Measurements from ENCODE around the gene MSX2.

The MSX2 gene

DNA sequence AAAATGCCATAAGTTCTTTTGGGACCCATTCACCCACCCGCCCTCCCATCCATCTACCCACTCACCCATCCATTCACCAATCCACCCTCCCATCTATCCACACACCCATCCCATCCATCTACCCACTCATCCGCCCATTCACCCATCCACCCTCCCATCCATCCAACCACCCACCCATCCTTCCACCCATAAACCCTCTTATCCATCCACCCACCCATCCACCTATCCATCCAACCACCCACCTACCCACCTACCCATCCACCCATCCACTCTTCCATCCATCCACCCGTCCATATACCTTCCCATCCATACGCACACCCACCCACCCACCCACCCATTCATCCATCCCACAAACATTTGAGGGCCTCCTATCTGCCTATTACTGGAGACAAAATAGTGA is 43.3 kb downstream of the MSX2 start:
- no peak overlapping the region for H3K27ac ChIP-seq (ENCODE audit: low read depth, low read length)
- no peaks in the 10 kb centered on the region for H3K36me3 ChIP-seq (ENCODE audit: control insufficient read depth in 5 of 5, insufficient read depth in 5 of 5, low read length in 5 of 5)
- peaks cover 0 to 5% (median 0%) of the 10 kb centered on the region in 5 donors for H3K27me3 ChIP-seq (ENCODE audit: control insufficient read depth in 5 of 5, insufficient read depth in 4 of 5, low read length in 5 of 5)

DNA sequence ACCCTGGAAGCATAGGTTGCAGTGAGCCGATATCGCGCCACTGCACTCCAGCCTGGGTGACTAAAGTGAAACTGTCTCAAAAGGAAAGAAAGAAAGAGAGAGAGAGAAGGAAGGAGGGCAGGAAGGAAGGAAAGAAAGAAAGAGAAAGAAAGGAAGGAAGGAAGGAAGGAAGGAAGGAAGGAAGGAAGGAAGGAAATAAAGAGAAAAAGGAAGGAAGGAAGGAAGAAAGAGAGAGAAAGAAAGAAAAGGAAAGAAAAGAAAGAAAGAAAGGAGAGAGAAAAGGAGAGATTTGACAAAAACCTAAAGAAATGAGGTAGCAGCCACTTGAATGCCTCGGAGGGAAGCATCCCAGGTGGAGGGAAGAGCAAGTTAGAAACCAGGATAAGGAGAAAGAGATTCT is 44.6 kb downstream of the MSX2 start:
- H3K4me1 ChIP-seq (ENCODE audit: control insufficient read depth in 5 of 5, insufficient read depth in 5 of 5, low read length in 5 of 5): no peaks in the 10 kb centered on the region
- H3K27me3 ChIP-seq (ENCODE audit: control insufficient read depth in 5 of 5, insufficient read depth in 4 of 5, low read length in 5 of 5): peaks cover 0 to 11% (median 3%) of the 10 kb centered on the region in 5 donors
- H3K36me3 ChIP-seq (ENCODE audit: control insufficient read depth in 5 of 5, insufficient read depth in 5 of 5, low read length in 5 of 5): no peaks in the 10 kb centered on the region
- peaks cover 0 to 5% (median 0%) of the 10 kb centered on the region in 5 donors for H3K9me3 ChIP-seq (ENCODE audit: control insufficient read depth in 5 of 5, low read length in 5 of 5)
- H3K4me3 ChIP-seq (ENCODE audit: low read depth in 1 of 5, low read length in 5 of 5): no peak overlapping the region
- H3K9ac ChIP-seq (ENCODE audit: low read length in 5 of 5): no peak overlapping the region
- no peak overlapping the region for H3K27ac ChIP-seq (ENCODE audit: low read depth, low read length)

More for the DNA sequence above, 43.3 kb downstream of the MSX2 start:
- Histone ChIP-seq H3K9me3 (ENCODE audit: control insufficient read depth in 5 of 5, low read length in 5 of 5) (peaks cover 0 to 5% (median 0%) of the 10 kb centered on the region in 5 donors), H3K4me1 (ENCODE audit: control insufficient read depth in 5 of 5, insufficient read depth in 5 of 5, low read length in 5 of 5) (no peaks in the 10 kb centered on the region), H3K4me3 (ENCODE audit: low read depth in 1 of 5, low read length in 5 of 5) (no peak overlapping the region), H3K9ac (ENCODE audit: low read length in 5 of 5) (no peak overlapping the region)

- H3K4me1 ChIP-seq (ENCODE audit: control insufficient read depth in 5 of 5, insufficient read depth in 5 of 5, low read length in 5 of 5): no peaks in the 10 kb centered on the region
- H3K27ac ChIP-seq (ENCODE audit: low read depth, low read length): no peak overlapping the region
- no peak overlapping the region for H3K9ac ChIP-seq (ENCODE audit: low read length in 5 of 5)
- H3K4me3 ChIP-seq (ENCODE audit: low read depth in 1 of 5, low read length in 5 of 5): no peak overlapping the region
- H3K9me3 ChIP-seq (ENCODE audit: control insufficient read depth in 5 of 5, low read length in 5 of 5): peaks cover 0 to 5% (median 0%) of the 10 kb centered on the region in 5 donors
- no peaks in the 10 kb centered on the region for H3K36me3 ChIP-seq (ENCODE audit: control insufficient read depth in 5 of 5, insufficient read depth in 5 of 5, low read length in 5 of 5)
- peaks cover 0 to 12% (median 3%) of the 10 kb centered on the region in 5 donors for H3K27me3 ChIP-seq (ENCODE audit: control insufficient read depth in 5 of 5, insufficient read depth in 4 of 5, low read length in 5 of 5)
Observed at GRCh38 chr5:174773371-174773770, 49.0 kb downstream of the MSX2 start.

DNA sequence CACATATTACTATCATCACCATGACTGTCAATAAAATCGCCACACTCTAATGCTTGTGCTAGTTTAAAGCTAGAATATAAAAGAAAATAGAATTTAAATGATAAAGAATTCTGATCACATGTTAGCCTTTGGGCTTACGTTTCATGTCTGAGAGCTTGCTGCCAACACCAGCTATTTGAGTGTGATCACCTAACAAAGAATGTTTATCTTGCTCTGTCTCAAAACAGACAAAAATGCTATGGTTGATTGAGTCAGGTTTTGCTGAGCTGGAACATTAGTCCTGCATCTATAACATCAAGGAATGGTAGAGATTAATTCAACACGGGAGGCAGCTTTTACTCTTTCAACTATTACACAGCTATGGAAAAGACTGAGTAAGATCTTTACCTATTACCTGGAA is 50.7 kb downstream of the MSX2 start:
- Histone ChIP-seq H3K4me3 (ENCODE audit: low read depth in 1 of 5, low read length in 5 of 5) (no peak overlapping the region), H3K9ac (ENCODE audit: low read length in 5 of 5) (no peak overlapping the region), H3K36me3 (ENCODE audit: control insufficient read depth in 5 of 5, insufficient read depth in 5 of 5, low read length in 5 of 5) (no peaks in the 10 kb centered on the region), H3K4me1 (ENCODE audit: control insufficient read depth in 5 of 5, insufficient read depth in 5 of 5, low read length in 5 of 5) (no peaks in the 10 kb centered on the region), H3K27ac (ENCODE audit: low read depth, low read length) (no peak overlapping the region), H3K27me3 (ENCODE audit: control insufficient read depth in 5 of 5, insufficient read depth in 4 of 5, low read length in 5 of 5) (peaks cover 0 to 12% (median 5%) of the 10 kb centered on the region in 5 donors), H3K9me3 (ENCODE audit: control insufficient read depth in 5 of 5, low read length in 5 of 5) (peaks cover 0 to 8% (median 0%) of the 10 kb centered on the region in 5 donors)

DNA sequence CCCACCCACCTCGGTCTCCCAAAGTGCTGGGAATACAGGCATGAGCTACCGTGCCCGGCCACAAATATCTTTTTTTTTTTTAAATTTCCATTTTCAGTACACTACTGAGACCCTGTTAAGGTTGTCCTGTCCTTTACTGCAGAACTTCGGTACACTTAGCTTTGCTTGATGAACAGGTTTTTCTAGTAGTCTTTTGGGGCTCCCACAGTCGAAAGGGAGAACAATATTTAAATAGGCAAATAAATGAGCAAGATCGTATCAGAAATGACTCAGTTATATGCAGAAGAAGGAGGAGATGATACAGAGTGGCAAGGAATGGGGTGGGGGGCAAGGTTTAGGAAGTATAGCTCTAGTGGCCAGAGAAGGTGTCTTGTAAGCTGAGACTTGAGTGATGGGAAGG is 52.7 kb downstream of the MSX2 start:
- Histone ChIP-seq H3K36me3 (ENCODE audit: control insufficient read depth in 5 of 5, insufficient read depth in 5 of 5, low read length in 5 of 5) (no peaks in the 10 kb centered on the region), H3K27ac (ENCODE audit: low read depth, low read length) (no peak overlapping the region), H3K9ac (ENCODE audit: low read length in 5 of 5) (no peak overlapping the region), H3K4me3 (ENCODE audit: low read depth in 1 of 5, low read length in 5 of 5) (no peak overlapping the region), H3K9me3 (ENCODE audit: control insufficient read depth in 5 of 5, low read length in 5 of 5) (peaks cover 0 to 9% (median 0%) of the 10 kb centered on the region in 5 donors), H3K4me1 (ENCODE audit: control insufficient read depth in 5 of 5, insufficient read depth in 5 of 5, low read length in 5 of 5) (no peaks in the 10 kb centered on the region), H3K27me3 (ENCODE audit: control insufficient read depth in 5 of 5, insufficient read depth in 4 of 5, low read length in 5 of 5) (peaks cover 0 to 12% (median 5%) of the 10 kb centered on the region in 5 donors)

DNA sequence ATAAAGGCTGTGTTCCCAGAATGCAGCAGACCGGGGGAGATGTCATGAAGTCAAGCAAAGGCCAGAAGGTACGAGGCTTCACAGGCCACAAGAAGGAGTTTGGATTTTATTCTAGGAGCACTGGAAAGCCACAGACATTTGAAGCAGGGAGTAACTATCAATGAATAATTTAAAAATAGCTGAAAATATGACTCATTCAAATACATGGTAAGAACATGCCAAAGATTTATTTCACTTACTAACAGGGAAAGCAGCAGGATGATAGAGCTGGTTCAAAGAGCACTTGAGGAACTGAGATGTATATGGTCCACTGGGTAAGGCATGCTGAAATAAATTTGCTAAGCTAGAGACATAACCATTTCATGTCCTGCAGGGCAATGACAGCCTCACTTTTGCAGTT is 53.2 kb downstream of the MSX2 start:
- Histone ChIP-seq H3K4me1 (ENCODE audit: control insufficient read depth in 5 of 5, insufficient read depth in 5 of 5, low read length in 5 of 5) (no peaks in the 10 kb centered on the region), H3K9ac (ENCODE audit: low read length in 5 of 5) (no peak overlapping the region), H3K27me3 (ENCODE audit: control insufficient read depth in 5 of 5, insufficient read depth in 4 of 5, low read length in 5 of 5) (peaks cover 0 to 12% (median 5%) of the 10 kb centered on the region in 5 donors), H3K4me3 (ENCODE audit: low read depth in 1 of 5, low read length in 5 of 5) (no peak overlapping the region), H3K36me3 (ENCODE audit: control insufficient read depth in 5 of 5, insufficient read depth in 5 of 5, low read length in 5 of 5) (no peaks in the 10 kb centered on the region), H3K9me3 (ENCODE audit: control insufficient read depth in 5 of 5, low read length in 5 of 5) (peaks cover 0 to 6% (median 0%) of the 10 kb centered on the region in 5 donors), H3K27ac (ENCODE audit: low read depth, low read length) (no peak overlapping the region)
